Mesenchymal stem cell (in vitro differentiated cells and primary cell): ENCODE measurements around the gene CECR2.

Experiments used
- DNase-seq: peaks from one replicate; pipeline ENCODE4 v3.0.0-alpha.2; 2013
- H2AFZ ChIP-seq: one replicate; pipeline ENCODE4 v1.6.1; 2013; ENCODE audit warnings: low read depth, mild to moderate bottlenecking, control low read depth, inconsistent platforms, low read length, moderate library complexity
- H2AK5ac ChIP-seq: 2 replicates; pipeline ENCODE4 v1.6.1; 2013; ENCODE audit warnings: low read length, moderate library complexity, mild to moderate bottlenecking, inconsistent platforms; ENCODE audit not compliant: severe bottlenecking
- H2BK120ac ChIP-seq: one replicate; pipeline ENCODE4 v1.6.1; 2013; ENCODE audit warnings: low read depth, mild to moderate bottlenecking, inconsistent platforms, low read length, moderate library complexity
- H2BK12ac ChIP-seq, 2 experiments: one replicate each; pipeline ENCODE4 v1.6.1; 2013; ENCODE audit warnings: inconsistent platforms in 2 of 2, low read length in 2 of 2, mild to moderate bottlenecking in 2 of 2, moderate library complexity in 2 of 2, control low read depth in 1 of 2
- H2BK15ac ChIP-seq: one replicate; pipeline ENCODE4 v1.6.1; 2013; ENCODE audit warnings: mild to moderate bottlenecking, low read depth, inconsistent platforms; ENCODE audit not compliant: poor library complexity, severe bottlenecking
- H2BK5ac ChIP-seq: 2 replicates; pipeline ENCODE4 v1.6.1; 2013; ENCODE audit warnings: low read depth, mild to moderate bottlenecking, low read length, control low read depth, inconsistent platforms; ENCODE audit not compliant: poor library complexity, severe bottlenecking
- H3K14ac ChIP-seq, 2 experiments: one replicate each; pipeline ENCODE4 v1.6.1; 2013; ENCODE audit warnings: inconsistent platforms in 2 of 2, low read length in 2 of 2, control low read depth in 1 of 2, mild to moderate bottlenecking in 1 of 2, moderate library complexity in 1 of 2
- H3K18ac ChIP-seq, 2 experiments: one replicate each; pipeline ENCODE4 v1.6.1; 2013; ENCODE audit warnings: inconsistent platforms in 2 of 2, low read length in 2 of 2, control low read depth in 1 of 2, low read depth in 1 of 2, mild to moderate bottlenecking in 1 of 2
- H3K23ac ChIP-seq, 2 experiments: one replicate each; pipeline ENCODE4 v1.6.1; 2013; ENCODE audit warnings: inconsistent platforms in 2 of 2, low read length in 2 of 2, mild to moderate bottlenecking in 2 of 2, moderate library complexity in 2 of 2, control low read depth in 1 of 2
- H3K27ac ChIP-seq: 2 replicates; pipeline ENCODE4 v1.5.1; 2013; ENCODE audit warnings: mild to moderate bottlenecking, moderate library complexity, low read length, control low read depth, inconsistent platforms; ENCODE audit not compliant: poor library complexity, severe bottlenecking
- H3K27me3 ChIP-seq, 2 experiments: 2 replicates each; pipeline versions ENCODE4 v1.6.1 to v1.7.0; 2013; ENCODE audit warnings: low read length in 2 of 2, mild to moderate bottlenecking in 2 of 2, moderate library complexity in 2 of 2, control low read depth in 1 of 2, inconsistent platforms in 1 of 2; ENCODE audit not compliant: control insufficient read depth in 1 of 2, insufficient read depth in 1 of 2
- H3K36me3 ChIP-seq, 2 experiments: 2 replicates each; pipeline versions ENCODE4 v1.6.1 to v1.7.0; 2013; ENCODE audit warnings: low read length in 2 of 2, control low read depth in 1 of 2, inconsistent platforms in 1 of 2, low read depth in 1 of 2, mild to moderate bottlenecking in 1 of 2; ENCODE audit not compliant: insufficient read depth in 2 of 2, control insufficient read depth in 1 of 2
- H3K4ac ChIP-seq, 2 experiments: one replicate each; pipeline ENCODE4 v1.6.1; 2013; ENCODE audit warnings: inconsistent platforms in 2 of 2, low read length in 2 of 2, mild to moderate bottlenecking in 2 of 2, moderate library complexity in 2 of 2, control low read depth in 1 of 2, low read depth in 1 of 2
- H3K4me1 ChIP-seq: 2 replicates; pipeline ENCODE4 v1.6.1; 2013; ENCODE audit warnings: low read depth, low read length, control low read depth; ENCODE audit not compliant: control insufficient read depth, insufficient read depth
- H3K4me2 ChIP-seq: 2 replicates; pipeline ENCODE4 v1.6.1; 2013; ENCODE audit warnings: low read length, mild to moderate bottlenecking, inconsistent platforms; ENCODE audit not compliant: poor library complexity, severe bottlenecking
- H3K4me3 ChIP-seq, 2 experiments: 2 replicates each; pipeline versions ENCODE4 v1.5.1 to v1.7.0; 2013; ENCODE audit warnings: low read length in 2 of 2, mild to moderate bottlenecking in 2 of 2, control low read depth in 1 of 2, low read depth in 1 of 2; ENCODE audit not compliant: insufficient read depth in 1 of 2
- H3K79me1 ChIP-seq: replicated peaks from 2 replicates; pipeline ENCODE4 v1.6.1; 2013; ENCODE audit warnings: mild to moderate bottlenecking, control low read depth, low read length, inconsistent platforms; ENCODE audit not compliant: poor library complexity, severe bottlenecking
- H3K9ac ChIP-seq: 2 replicates; pipeline ENCODE4 v1.7.0; 2013; ENCODE audit warnings: mild to moderate bottlenecking, low read length, moderate library complexity
- H3K9me3 ChIP-seq: 2 replicates; pipeline ENCODE4 v1.7.0; 2013; ENCODE audit warnings: mild to moderate bottlenecking, low read length; ENCODE audit not compliant: control insufficient read depth
- H4K8ac ChIP-seq: one replicate; pipeline ENCODE4 v1.6.1; 2013; ENCODE audit warnings: inconsistent platforms, mild to moderate bottlenecking, low read length, moderate library complexity
- H4K91ac ChIP-seq: one replicate; pipeline ENCODE4 v1.6.1; 2013; ENCODE audit warnings: mild to moderate bottlenecking, low read length, inconsistent platforms
- WGBS: methylation state at CpG from one replicate; pipeline ENCODE4 v1.1.7; 2013; ENCODE audit warnings: mixed read lengths; 5-methylcytosine and 5-hydroxymethylcytosine counted together

The CECR2 gene

GRCh38 chr22:17418890-17419324 lies 49.6 kb downstream of the CECR2 start:
- H2AFZ ChIP-seq, result no peak overlapping the region
- no peak overlapping the region for H2BK120ac ChIP-seq
- H2BK5ac ChIP-seq, result no peak overlapping the region
- H3K4me1 ChIP-seq, result no peaks in the 10 kb centered on the region
- no peak overlapping the region for H2BK12ac ChIP-seq
- peaks cover 0 to 4% of the 10 kb centered on the region in 2 experiments for H3K27me3 ChIP-seq
- H3K36me3 ChIP-seq, result no peaks in the 10 kb centered on the region
- no peak overlapping the region for H4K91ac ChIP-seq
- no peak overlapping the region for H3K18ac ChIP-seq
- no peaks in the 10 kb centered on the region for H3K9me3 ChIP-seq
- H2BK15ac ChIP-seq, result no peak overlapping the region
- H3K4me2 ChIP-seq, result no peak overlapping the region
- WGBS, result 92% methylated on average over 27 of the region's 27 CpGs
- H3K23ac ChIP-seq, result no peak overlapping the region
- H3K27ac ChIP-seq, result no peak overlapping the region
- H3K79me1 ChIP-seq, result no peaks in the 10 kb centered on the region
- H3K4ac ChIP-seq, result no peak overlapping the region
- H3K9ac ChIP-seq, result no peak overlapping the region
- no peak overlapping the region for H3K14ac ChIP-seq
- H2AK5ac ChIP-seq, result no peak overlapping the region
- no peak for DNase-seq
- no peak overlapping the region for H4K8ac ChIP-seq
- no peak overlapping the region for H3K4me3 ChIP-seq

- H3K9me3 ChIP-seq, result no peaks in the 10 kb centered on the region
- H2BK120ac ChIP-seq, result no peak overlapping the region
- no peak overlapping the region for H3K4me2 ChIP-seq
- no peak overlapping the region for H3K14ac ChIP-seq
- no peak overlapping the region for H3K18ac ChIP-seq
- H3K4me1 ChIP-seq, result no peaks in the 10 kb centered on the region
- WGBS, result 79% methylated on average over 3 of the region's 3 CpGs
- no peak overlapping the region for H3K4me3 ChIP-seq
- no peak overlapping the region for H2AFZ ChIP-seq
- H4K91ac ChIP-seq, result no peak overlapping the region
- H3K23ac ChIP-seq, result no peak overlapping the region
- H3K4ac ChIP-seq, result no peak overlapping the region
- H3K27ac ChIP-seq, result no peak overlapping the region
- no peak overlapping the region for H2BK15ac ChIP-seq
- H3K79me1 ChIP-seq, result no peaks in the 10 kb centered on the region
- no peak overlapping the region for H4K8ac ChIP-seq
- no peaks in the 10 kb centered on the region for H3K36me3 ChIP-seq
- DNase-seq, result no peak
- H2BK5ac ChIP-seq, result no peak overlapping the region
- H3K9ac ChIP-seq, result no peak overlapping the region
- H3K27me3 ChIP-seq, result peaks cover 0 to 5% of the 10 kb centered on the region in 2 experiments
- H2BK12ac ChIP-seq, result no peak overlapping the region
- H2AK5ac ChIP-seq, result no peak overlapping the region
Observed at GRCh38 chr22:17419348-17419747, 50.1 kb downstream of the CECR2 start.

- peaks cover 3 to 8% of the 10 kb centered on the region in 2 experiments for H3K27me3 ChIP-seq
- no peak overlapping the region for H3K4me3 ChIP-seq
- no peak overlapping the region for H2BK5ac ChIP-seq
- no peak overlapping the region for H3K18ac ChIP-seq
- H3K14ac ChIP-seq, result no peak overlapping the region
- DNase-seq, result no peak
- H3K27ac ChIP-seq, result no peak overlapping the region
- H3K4ac ChIP-seq, result no peak overlapping the region
- no peak overlapping the region for H2AFZ ChIP-seq
- H2BK15ac ChIP-seq, result no peak overlapping the region
- H3K4me2 ChIP-seq, result no peak overlapping the region
- no peaks in the 10 kb centered on the region for H3K36me3 ChIP-seq
- H3K9me3 ChIP-seq, result no peaks in the 10 kb centered on the region
- no peak overlapping the region for H2BK12ac ChIP-seq
- no peak overlapping the region for H4K91ac ChIP-seq
- H3K23ac ChIP-seq, result no peak overlapping the region
- no peak overlapping the region for H4K8ac ChIP-seq
- no peaks in the 10 kb centered on the region for H3K4me1 ChIP-seq
- H2AK5ac ChIP-seq, result no peak overlapping the region
- H3K9ac ChIP-seq, result no peak overlapping the region
- H3K79me1 ChIP-seq, result no peaks in the 10 kb centered on the region
- H2BK120ac ChIP-seq, result no peak overlapping the region
- WGBS, result 79% methylated on average over 2 of the region's 5 CpGs
Observed at GRCh38 chr22:17422736-17423343, 53.6 kb downstream of the CECR2 start.

GRCh38 chr22:17423616-17424015 lies 54.4 kb downstream of the CECR2 start:
- H3K18ac ChIP-seq, result no peak overlapping the region
- no peak overlapping the region for H2BK5ac ChIP-seq
- no peaks in the 10 kb centered on the region for H3K79me1 ChIP-seq
- H3K9ac ChIP-seq, result no peak overlapping the region
- 92% methylated on average over 6 of the region's 6 CpGs for WGBS
- no peak overlapping the region for H3K14ac ChIP-seq
- H3K23ac ChIP-seq, result no peak overlapping the region
- no peak overlapping the region for H3K4ac ChIP-seq
- no peak overlapping the region for H3K4me3 ChIP-seq
- H2BK120ac ChIP-seq, result no peak overlapping the region
- no peaks in the 10 kb centered on the region for H3K36me3 ChIP-seq
- no peaks in the 10 kb centered on the region for H3K9me3 ChIP-seq
- no peak overlapping the region for H3K4me2 ChIP-seq
- peaks cover 3 to 8% of the 10 kb centered on the region in 2 experiments for H3K27me3 ChIP-seq
- no peak overlapping the region for H2BK12ac ChIP-seq
- H4K91ac ChIP-seq, result no peak overlapping the region
- no peaks in the 10 kb centered on the region for H3K4me1 ChIP-seq
- H2AFZ ChIP-seq, result no peak overlapping the region
- no peak for DNase-seq
- H2AK5ac ChIP-seq, result no peak overlapping the region
- H2BK15ac ChIP-seq, result no peak overlapping the region
- H3K27ac ChIP-seq, result no peak overlapping the region
- no peak overlapping the region for H4K8ac ChIP-seq
